H1 (cell line): ENCODE results near the gene FOXP2. TPM values are rescaled to one million over a fixed set of nuclear protein-coding genes. Genes with fewer than 3 reads are reported as not detected.
A peak's percentile ranks its signal among the peaks of the same experiment; 100 is the strongest.

ENCODE experiments used
- CTCF ChIA-PET: fragments of 300-600 bp; sonication (Branson Sonifier 250); formaldehyde crosslinking; loops from one replicate; lab custom pipeline; 2021; ENCODE audit not compliant: partially characterized antibody; lab: Charles Lee
- POLR2A ChIA-PET: fragments of 300-600 bp; sonication (Branson Sonifier 250); formaldehyde crosslinking; loops from one replicate; lab custom pipeline; 2021; ENCODE audit warnings: inconsistent platforms; ENCODE audit not compliant: partially characterized antibody; lab: Charles Lee
- DNase-seq, 2 experiments: peaks; one replicate each; pipeline versions ENCODE4 v3.0.0 to v3.0.0-alpha.2; 2010 to 2022; ENCODE audit warnings: low spot score in 2 of 2, low read depth in 1 of 2, mixed read lengths in 1 of 2
- FAIRE-seq: peaks from 2 replicates; lab custom pipeline; 2011; peaks lifted over from hg19 to GRCh38; lab: Jason Lieb, UNC
- H2AFZ ChIP-seq: 2 replicates; pipeline ENCODE4 v1.8.1; 2012; ENCODE audit warnings: low read length, inconsistent platforms
- H2AK5ac ChIP-seq: 2 replicates; pipeline ENCODE4 v1.6.1; 2013; ENCODE audit warnings: low read depth, low read length
- H2BK120ac ChIP-seq: replicated peaks from 2 replicates; pipeline ENCODE3; 2013; ENCODE audit warnings: low read depth, low read length, inconsistent platforms
- H2BK12ac ChIP-seq: 2 replicates; pipeline ENCODE4 v1.6.1; 2013; ENCODE audit warnings: low read depth, low read length
- H2BK15ac ChIP-seq: 2 replicates; pipeline ENCODE4 v1.6.1; 2013; ENCODE audit warnings: low read length
- H2BK20ac ChIP-seq: 2 replicates; pipeline ENCODE4 v1.6.1; 2013; ENCODE audit warnings: low read length
- H2BK5ac ChIP-seq: 2 replicates; pipeline ENCODE4 v1.6.1; 2013; ENCODE audit warnings: low read depth, low read length
- H3K14ac ChIP-seq: 2 replicates; pipeline ENCODE4 v1.6.1; 2013; ENCODE audit warnings: inconsistent platforms; ENCODE audit not compliant: insufficient read length
- H3K18ac ChIP-seq: 2 replicates; pipeline ENCODE4 v1.6.1; 2013; ENCODE audit warnings: low read length; ENCODE audit errors: extremely low read depth
- H3K23ac ChIP-seq: 2 replicates; pipeline ENCODE4 v1.6.1; 2013; ENCODE audit warnings: inconsistent platforms; ENCODE audit not compliant: insufficient read length
- H3K23me2 ChIP-seq: 2 replicates; pipeline ENCODE4 v1.6.1; 2013; ENCODE audit warnings: low read depth, low read length
- H3K27ac ChIP-seq: 2 replicates; pipeline ENCODE4 v1.6.1; 2011; ENCODE audit warnings: low read depth, low read length, inconsistent platforms
- H3K27me3 ChIP-seq, 4 experiments: replicated peaks in 1 of 4; 1 replicate in 1 of 4; 2 replicates in 3 of 4; pipeline versions ENCODE4 v1.6.1 to v1.8.1; 2011 to 2013; ENCODE audit warnings: low read length in 3 of 4, mild to moderate bottlenecking in 3 of 4, inconsistent platforms in 2 of 4, mixed read lengths in 2 of 4, moderate library complexity in 1 of 4; ENCODE audit not compliant: control insufficient read depth in 3 of 4, insufficient read depth in 3 of 4; ENCODE audit errors: extremely low read depth in 1 of 4
- H3K36me3 ChIP-seq, 4 experiments: 2 replicates each; pipeline versions ENCODE4 v1.6.1 to v1.8.1; 2011 to 2013; ENCODE audit warnings: mild to moderate bottlenecking in 4 of 4, low read length in 3 of 4, moderate library complexity in 2 of 4, control low read depth in 1 of 4, inconsistent platforms in 1 of 4; ENCODE audit not compliant: insufficient read depth in 4 of 4, control insufficient read depth in 2 of 4
- H3K4ac ChIP-seq: replicated peaks from 2 replicates; pipeline ENCODE3; 2013; ENCODE audit warnings: low read length, low read depth, mixed read lengths, inconsistent platforms; ENCODE audit not compliant: insufficient read length
- H3K4me1 ChIP-seq, 4 experiments: replicated peaks in 1 of 4; 1 replicate in 1 of 4; 2 replicates in 3 of 4; pipeline versions ENCODE4 v1.6.1 to v1.8.1; 2011 to 2013; ENCODE audit warnings: low read length in 3 of 4, inconsistent platforms in 2 of 4, mixed read lengths in 1 of 4; ENCODE audit not compliant: insufficient read depth in 4 of 4, control insufficient read depth in 3 of 4
- H3K4me2 ChIP-seq, 2 experiments: 2 replicates each; pipeline versions ENCODE4 v1.6.1 to v1.8.1; 2011 to 2013; ENCODE audit warnings: low read depth in 2 of 2, low read length in 2 of 2, control low read depth in 1 of 2, inconsistent platforms in 1 of 2, mild to moderate bottlenecking in 1 of 2; ENCODE audit not compliant: insufficient read depth in 1 of 2
- H3K4me3 ChIP-seq, 4 experiments: fragments of 200-600, 300-600 bp in 1 of 4; sonication (generic), shearing (Covaris generic), sonication (Bioruptor Twin) in 1 of 4; 2 replicates each; pipeline versions ENCODE4 v1.5.1 to v1.8.1; 2011 to 2016; ENCODE audit warnings: low read length in 4 of 4, low read depth in 3 of 4, control low read depth in 2 of 4, inconsistent platforms in 2 of 4, mild to moderate bottlenecking in 2 of 4, mixed read lengths in 1 of 4, moderate library complexity in 1 of 4; ENCODE audit not compliant: insufficient read depth in 2 of 4; ENCODE audit errors: extremely low read depth in 1 of 4
- H3K56ac ChIP-seq: replicated peaks from 2 replicates; pipeline ENCODE3; 2013; ENCODE audit warnings: low read depth, mild to moderate bottlenecking, mixed read lengths, low read length, inconsistent platforms; ENCODE audit not compliant: insufficient read length
- H3K79me1 ChIP-seq: 2 replicates; pipeline ENCODE4 v1.6.1; 2013; ENCODE audit warnings: low read depth, low read length, control low read depth
- H3K79me2 ChIP-seq, 2 experiments: 2 replicates each; pipeline versions ENCODE4 v1.6.1 to v1.8.1; 2012 to 2013; ENCODE audit warnings: low read length in 2 of 2, mild to moderate bottlenecking in 2 of 2, inconsistent platforms in 1 of 2; ENCODE audit not compliant: insufficient read depth in 2 of 2, control insufficient read depth in 1 of 2
- H3K9ac ChIP-seq, 4 experiments: replicated peaks in 1 of 4; 1 replicate in 1 of 4; 2 replicates in 3 of 4; pipeline versions ENCODE4 v1.6.1 to v1.8.1; 2011 to 2013; ENCODE audit warnings: low read depth in 3 of 4, low read length in 3 of 4, control low read depth in 2 of 4, mild to moderate bottlenecking in 2 of 4, moderate library complexity in 2 of 4, inconsistent platforms in 1 of 4; ENCODE audit errors: extremely low read depth in 1 of 4
- H3K9me3 ChIP-seq, 2 experiments: 2 replicates each; pipeline versions ENCODE4 v1.6.1 to v1.8.1; 2012 to 2013; ENCODE audit warnings: mild to moderate bottlenecking in 2 of 2, moderate library complexity in 2 of 2, control low read depth in 1 of 2, inconsistent platforms in 1 of 2, low read depth in 1 of 2, low read length in 1 of 2, mixed read lengths in 1 of 2; ENCODE audit not compliant: insufficient read depth in 2 of 2
- H4K20me1 ChIP-seq, 2 experiments: replicated peaks in 1 of 2; 2 replicates each; pipeline versions ENCODE3 to v1.8.1; 2011 to 2013; ENCODE audit warnings: inconsistent platforms in 2 of 2, low read length in 2 of 2, mild to moderate bottlenecking in 1 of 2; ENCODE audit not compliant: insufficient read depth in 2 of 2, control insufficient read depth in 1 of 2
- H4K5ac ChIP-seq: 2 replicates; pipeline ENCODE4 v1.6.1; 2013; ENCODE audit warnings: low read length, low read depth, mixed read lengths, inconsistent platforms; ENCODE audit not compliant: insufficient read length
- H4K8ac ChIP-seq: 2 replicates; pipeline ENCODE4 v1.8.0; 2013; ENCODE audit warnings: mild to moderate bottlenecking, moderate library complexity, low read length, inconsistent platforms; ENCODE audit not compliant: insufficient read depth; ENCODE audit errors: extremely low read depth
- H4K91ac ChIP-seq: replicated peaks from 2 replicates; pipeline ENCODE3; 2013; ENCODE audit warnings: low read length, mixed read lengths, inconsistent platforms; ENCODE audit not compliant: insufficient read length
- KDM1A ChIP-seq: fragments of 200-600, 300-600 bp; sonication (generic); IDR thresholded peaks from 2 replicates; pipeline ENCODE4 v1.7.1; 2016; ENCODE audit warnings: mild to moderate bottlenecking, low read length, borderline replicate concordance
- NRF1 ChIP-seq: IDR thresholded peaks from 2 replicates; pipeline ENCODE4 v1.6.1; 2011; ENCODE audit warnings: mild to moderate bottlenecking, low read depth, low read length, improper control_type of control experiment
- WGBS, 2 experiments: shearing (Covaris generic) in 1 of 2; methylation state at CpG; one replicate each; pipeline versions ENCODE4 v1.1.6 to v1.1.7; 2013 to 2015; ENCODE audit warnings: low lambda C conversion rate in 2 of 2, mixed read lengths in 2 of 2, inconsistent platforms in 1 of 2, low coverage in 1 of 2, missing lambda C conversion rate in 1 of 2; ENCODE audit not compliant: insufficient replicate concordance in 2 of 2, insufficient coverage in 1 of 2, insufficient read length in 1 of 2; ENCODE audit errors: extremely low coverage in 1 of 2, missing lambda C conversion rate in 1 of 2; 5-methylcytosine and 5-hydroxymethylcytosine counted together
- polyA plus RNA-seq, 7 experiments: library from polyadenylated mRNA; depleted of rRNA in 3 of 7; stranded (reverse) in 5 of 7; unstranded in 2 of 7; fragments of >200 nt in 5 of 7; fragments of 200-250 nt in 2 of 7; gene quantifications; 1 replicate in 5 of 7; 2 replicates in 1 of 7; 4 replicates in 1 of 7; pipeline versions ENCODE4 v1.2.1 to v1.2.3, GENCODE V29; 2011 to 2013; ENCODE audit warnings: missing spikeins in 2 of 7, mixed read lengths in 2 of 7
- total RNA-seq: library from RNA; stranded (reverse); fragmentation: NEBNext Ultra II Directional; extraction: Animal tissue kit (Norgen Biotek cat#: 25700); gene quantifications from 2 replicates; pipeline ENCODE4 v1.2.1, GENCODE V29; 2021

The FOXP2 gene
- total and polyA plus RNA-seq, 2 of the 8 experiments (the other 6 are each of a cell fraction or from before 2014, with no cell fraction given) = 0.09 to 0.43 TPM

- FAIRE-seq = no peak
- Histone ChIP-seq H3K4me1 (peaks cover 1 to 16% (median 12%) of the 10 kb centered on the region in 4 experiments; a peak in 6 of 7 replicates), H3K23ac (no peak overlapping the region), H3K23me2 (no peaks in the 10 kb centered on the region), H4K5ac (no peak overlapping the region), H3K4me2 (peak overlapping the region; percentile 16 to 38), H4K91ac (no peak overlapping the region), H3K4me3 (no peak overlapping the region), H3K9ac (no peak overlapping the region), H3K36me3 (no peaks in the 10 kb centered on the region), H2BK20ac (no peak overlapping the region), H3K79me1 (no peaks in the 10 kb centered on the region), H3K14ac (no peak overlapping the region), H4K20me1 (no peaks in the 10 kb centered on the region), H2BK120ac (no peak overlapping the region), H3K27ac (no peak overlapping the region; the same call in 1 of the 2 replicates), H3K18ac (0 out of 2 replicates have a peak overlapping the region, but pooled peaks have one; percentile 0), H3K79me2 (no peaks in the 10 kb centered on the region), H4K8ac (no peak overlapping the region), H2AK5ac (no peak overlapping the region), H3K9me3 (no peaks in the 10 kb centered on the region), H2BK12ac (no peak overlapping the region), H3K27me3 (no peaks in the 10 kb centered on the region), H3K56ac (no peak overlapping the region), H2BK15ac (no peak overlapping the region), H3K4ac (no peak overlapping the region), H2BK5ac (peak overlapping the region; percentile 66; the same call in 1 of the 2 replicates), H2AFZ (no peak overlapping the region; the same call in 1 of the 2 replicates)
- POLR2A ChIA-PET = no interaction called here
- DNase-seq = no peak
- CTCF ChIA-PET = interaction anchor here (0.8 kb wide), 1 partner anchor 27 kb away, joined by 3 read pairs; no protein-coding TSS in a partner anchor
- 53% methylated on average over 7 of the region's 7 CpGs; no CpG with 5 or more reads in 1 of the 2 experiments for WGBS, 2 experiments
- TF ChIP-seq NRF1 = no peak
- TF ChIP-seq KDM1A = no peak
These were observed 215.8 kb downstream of the FOXP2 start for GRCh38 chr7:114630201-114630990.
